ENCODE measurements around the gene DYTN. TPM values are rescaled to one million over a fixed set of nuclear protein-coding genes. Genes with fewer than 3 reads are reported as not detected.

Gene DYTN
- total and polyA plus RNA-seq, 2 donors (not counting 3 experiments of a cell fraction or from before 2014, with no cell fraction given) = 0.06 to 0.62 TPM

- H3K4me1 ChIP-seq (ENCODE audit: control insufficient read depth, extremely low read depth, insufficient read depth, low read length) = no peaks in the 10 kb centered on the region
- no peak overlapping the region for H2AFZ ChIP-seq (ENCODE audit: low read depth, low read length)
- no peak for DNase-seq (ENCODE audit: low read depth, low spot score)
- H3K9me1 ChIP-seq (replicated peaks; ENCODE audit: control insufficient read depth, extremely low read depth, insufficient read depth, low read length) = no peaks in the 10 kb centered on the region
- ChIA-PET POLR2A (no interaction called here), CTCF (interaction anchor here (0.6 to 1.1 kb wide), 3 partner anchors 8 to 223 kb away, joined by 3 read pairs; no protein-coding TSS in a partner anchor)
- H3K4me3 ChIP-seq (replicated peaks in 1 of 3; ENCODE audit: insufficient read depth in 1 of 3, low read depth in 1 of 3, low read length in 3 of 3) = no peak overlapping the region
- H3K27me3 ChIP-seq (ENCODE audit: control insufficient read depth in 2 of 2, insufficient read depth in 2 of 2, low read length in 2 of 2) = no peaks in the 10 kb centered on the region
- H3K9ac ChIP-seq (replicated peaks; ENCODE audit: extremely low read depth, insufficient read depth, low read length) = no peak overlapping the region
- no peaks in the 10 kb centered on the region for H4K20me1 ChIP-seq (replicated peaks; ENCODE audit: control insufficient read depth, extremely low read depth, insufficient read depth, low read length)
- intact Hi-C loops (cut with micrococcal nuclease) (no loop called here), dilution Hi-C loops (cut with MboI; ENCODE audit: extremely low pct_ligation_motif_present, low sequenced_read_pairs) (no loop called here)
- no peaks in the 10 kb centered on the region for H3K36me3 ChIP-seq (ENCODE audit: control insufficient read depth in 2 of 2, extremely low read depth in 1 of 2, insufficient read depth in 2 of 2, low read length in 2 of 2)
- H3K4me2 ChIP-seq (ENCODE audit: insufficient read depth, low read length) = no peak overlapping the region
- no peak for TF ChIP-seq POLR2A (IDR thresholded peaks at IDR 0.05; ENCODE audit: low read depth, low read length)
- no peak for TF ChIP-seq FOS (IDR thresholded peaks at IDR 0.05; ENCODE audit: borderline replicate concordance, insufficient read depth, low read length)
- TF ChIP-seq, protein P1, sequence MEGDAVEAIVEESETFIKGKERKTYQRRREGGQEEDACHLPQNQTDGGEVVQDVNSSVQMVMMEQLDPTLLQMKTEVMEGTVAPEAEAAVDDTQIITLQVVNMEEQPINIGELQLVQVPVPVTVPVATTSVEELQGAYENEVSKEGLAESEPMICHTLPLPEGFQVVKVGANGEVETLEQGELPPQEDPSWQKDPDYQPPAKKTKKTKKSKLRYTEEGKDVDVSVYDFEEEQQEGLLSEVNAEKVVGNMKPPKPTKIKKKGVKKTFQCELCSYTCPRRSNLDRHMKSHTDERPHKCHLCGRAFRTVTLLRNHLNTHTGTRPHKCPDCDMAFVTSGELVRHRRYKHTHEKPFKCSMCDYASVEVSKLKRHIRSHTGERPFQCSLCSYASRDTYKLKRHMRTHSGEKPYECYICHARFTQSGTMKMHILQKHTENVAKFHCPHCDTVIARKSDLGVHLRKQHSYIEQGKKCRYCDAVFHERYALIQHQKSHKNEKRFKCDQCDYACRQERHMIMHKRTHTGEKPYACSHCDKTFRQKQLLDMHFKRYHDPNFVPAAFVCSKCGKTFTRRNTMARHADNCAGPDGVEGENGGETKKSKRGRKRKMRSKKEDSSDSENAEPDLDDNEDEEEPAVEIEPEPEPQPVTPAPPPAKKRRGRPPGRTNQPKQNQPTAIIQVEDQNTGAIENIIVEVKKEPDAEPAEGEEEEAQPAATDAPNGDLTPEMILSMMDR (IDR thresholded peaks at IDR 0.05; ENCODE audit: extremely low read depth in 1 of 2, insufficient read depth in 1 of 2, low read depth in 1 of 2, low read length in 2 of 2) = no peak
- no peak for TF ChIP-seq GATA2 (IDR thresholded peaks at IDR 0.05; ENCODE audit: insufficient read depth, insufficient read length, low read depth, low read length)
- TF ChIP-seq POLR2AphosphoS5 (IDR thresholded peaks at IDR 0.05; ENCODE audit: insufficient read depth, low read depth, low read length) = no peak
- TF ChIP-seq, protein P2, sequence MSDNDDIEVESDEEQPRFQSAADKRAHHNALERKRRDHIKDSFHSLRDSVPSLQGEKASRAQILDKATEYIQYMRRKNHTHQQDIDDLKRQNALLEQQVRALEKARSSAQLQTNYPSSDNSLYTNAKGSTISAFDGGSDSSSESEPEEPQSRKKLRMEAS (IDR thresholded peaks at IDR 0.05; ENCODE audit: insufficient read depth, insufficient read length) = no peak
- H3K9me3 ChIP-seq (replicated peaks; ENCODE audit: control insufficient read depth, insufficient read depth, low read length) = no peaks in the 10 kb centered on the region
- no peak overlapping the region for H3K27ac ChIP-seq (ENCODE audit: insufficient read depth, low read depth, low read length)
- no peaks in the 10 kb centered on the region for H3K79me2 ChIP-seq (ENCODE audit: control insufficient read depth, insufficient read depth, low read length)
- BruUV-seq (replicated peaks) = no TSS peak
- no peak for FAIRE-seq
Measured at GRCh38 chr2:206615417-206616089, 102.6 kb downstream of the DYTN start.

Measured in endothelial cell of umbilical vein (primary cell).